ENCODE data around the gene OLFM1. TPM values are rescaled to one million over a fixed set of nuclear protein-coding genes. Genes with fewer than 3 reads are reported as not detected.

Gene OLFM1
- total RNA-seq, 1 donor from 2014 or later = 8.0 TPM

DNA sequence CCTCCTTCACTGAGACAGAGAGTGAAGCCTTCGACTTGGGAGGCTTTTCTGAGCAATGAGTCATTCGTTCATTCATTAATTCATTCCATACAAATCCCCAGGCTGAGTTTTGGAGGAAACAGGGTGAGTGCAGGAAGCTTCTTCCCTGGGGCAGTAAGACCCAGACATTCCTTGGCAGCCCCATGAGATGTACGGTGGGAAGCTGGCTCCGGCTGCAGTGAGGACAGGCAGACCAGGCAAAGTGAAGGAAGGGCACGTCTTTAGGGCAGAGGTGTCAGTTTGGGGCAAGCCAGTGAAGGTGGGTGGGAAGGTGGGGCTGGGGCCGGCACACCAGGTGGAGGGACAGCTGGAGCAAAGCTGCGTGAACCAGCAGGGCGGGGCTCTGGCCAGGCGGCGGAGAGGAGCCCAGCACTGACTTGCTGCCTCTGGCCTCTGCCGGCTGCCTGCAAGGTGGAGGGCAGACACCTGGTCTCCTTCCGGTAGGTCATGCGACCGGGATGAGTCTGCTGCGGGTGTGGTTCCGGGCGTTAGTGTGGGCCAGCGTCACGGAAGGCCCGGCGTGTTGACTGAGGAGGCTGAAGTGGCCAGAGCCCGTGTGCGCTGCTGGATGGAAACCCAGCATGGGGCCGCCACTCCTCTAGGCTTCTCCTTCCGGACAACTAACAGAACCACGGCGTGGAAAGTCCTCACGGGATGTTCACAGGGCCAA is 16.6 kb downstream of the OLFM1 start:
- Mint-ChIP-seq H3K4me1 (ENCODE audit: unreplicated experiment) (peaks cover 6% of the 10 kb centered on the region), H3K27me3 (peaks cover 50% of the 10 kb centered on the region), H3K36me3 (no peaks in the 10 kb centered on the region), H3K9me3 (no peaks in the 10 kb centered on the region), H3K27ac (no peak overlapping the region), H3K4me3 (no peak overlapping the region)
- no peak for DNase-seq (ENCODE audit: extremely low spot score, unreplicated experiment)
- TF ChIP-seq, protein P1, sequence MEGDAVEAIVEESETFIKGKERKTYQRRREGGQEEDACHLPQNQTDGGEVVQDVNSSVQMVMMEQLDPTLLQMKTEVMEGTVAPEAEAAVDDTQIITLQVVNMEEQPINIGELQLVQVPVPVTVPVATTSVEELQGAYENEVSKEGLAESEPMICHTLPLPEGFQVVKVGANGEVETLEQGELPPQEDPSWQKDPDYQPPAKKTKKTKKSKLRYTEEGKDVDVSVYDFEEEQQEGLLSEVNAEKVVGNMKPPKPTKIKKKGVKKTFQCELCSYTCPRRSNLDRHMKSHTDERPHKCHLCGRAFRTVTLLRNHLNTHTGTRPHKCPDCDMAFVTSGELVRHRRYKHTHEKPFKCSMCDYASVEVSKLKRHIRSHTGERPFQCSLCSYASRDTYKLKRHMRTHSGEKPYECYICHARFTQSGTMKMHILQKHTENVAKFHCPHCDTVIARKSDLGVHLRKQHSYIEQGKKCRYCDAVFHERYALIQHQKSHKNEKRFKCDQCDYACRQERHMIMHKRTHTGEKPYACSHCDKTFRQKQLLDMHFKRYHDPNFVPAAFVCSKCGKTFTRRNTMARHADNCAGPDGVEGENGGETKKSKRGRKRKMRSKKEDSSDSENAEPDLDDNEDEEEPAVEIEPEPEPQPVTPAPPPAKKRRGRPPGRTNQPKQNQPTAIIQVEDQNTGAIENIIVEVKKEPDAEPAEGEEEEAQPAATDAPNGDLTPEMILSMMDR (conservative IDR thresholded peaks at IDR 0.05) = no peak

DNA sequence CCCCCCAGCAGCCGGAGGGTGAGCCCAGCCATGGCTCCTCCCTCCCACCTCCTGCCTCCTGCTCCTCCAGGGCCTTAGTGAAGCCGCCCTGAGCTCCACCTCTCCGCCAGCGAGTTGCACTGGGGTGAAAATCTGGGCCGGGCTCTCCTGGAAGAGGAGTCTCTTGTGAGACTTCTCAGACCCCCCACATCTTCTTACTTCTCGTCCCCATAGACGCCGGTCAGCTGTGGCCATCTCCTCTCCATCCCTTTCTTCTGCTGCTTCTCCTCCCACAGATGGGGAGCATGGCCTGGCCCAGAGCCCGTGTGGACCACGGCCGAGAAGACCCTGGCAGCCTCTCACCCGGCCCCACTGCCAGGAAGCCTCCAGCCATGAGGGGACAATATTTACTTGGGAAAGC is 17.3 kb downstream of the OLFM1 start:
- no peaks in the 10 kb centered on the region for H3K36me3 Mint-ChIP-seq
- no peak for DNase-seq (ENCODE audit: extremely low spot score, unreplicated experiment)
- no peaks in the 10 kb centered on the region for H3K9me3 Mint-ChIP-seq
- TF ChIP-seq, protein P1 (conservative IDR thresholded peaks at IDR 0.05) = no peak
- no peak overlapping the region for H3K4me3 Mint-ChIP-seq
- peaks cover 50% of the 10 kb centered on the region for H3K27me3 Mint-ChIP-seq
- peaks cover 6% of the 10 kb centered on the region for H3K4me1 Mint-ChIP-seq (ENCODE audit: unreplicated experiment)
- no peak overlapping the region for H3K27ac Mint-ChIP-seq

DNA sequence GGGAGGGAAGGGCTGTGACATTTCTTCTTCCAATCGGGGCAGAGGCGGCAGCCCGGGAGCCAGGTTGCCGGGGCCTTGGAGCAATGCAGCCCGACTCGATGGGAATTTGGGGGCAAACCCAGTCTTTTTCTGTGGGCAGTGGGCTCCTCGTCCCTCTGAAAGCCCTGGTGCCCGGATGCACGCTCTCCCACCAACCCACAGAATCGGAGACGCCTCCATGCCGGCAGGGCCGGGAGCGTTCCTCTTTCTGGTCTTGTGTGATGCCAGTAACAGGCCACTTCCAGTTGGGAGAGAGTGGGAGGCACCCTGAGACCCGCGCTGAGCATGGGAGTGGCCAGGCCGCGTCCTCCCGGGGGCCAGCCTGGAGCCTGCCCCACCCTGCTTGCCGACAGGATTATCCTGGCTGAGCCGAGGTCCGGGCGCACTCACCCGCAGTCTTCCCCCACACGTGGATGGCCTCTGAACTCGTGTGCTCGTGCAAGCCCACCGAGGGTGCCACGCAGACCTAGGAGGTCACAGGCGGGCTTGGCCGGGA is 17.8 kb downstream of the OLFM1 start:
- no peaks in the 10 kb centered on the region for H3K36me3 Mint-ChIP-seq

DNA sequence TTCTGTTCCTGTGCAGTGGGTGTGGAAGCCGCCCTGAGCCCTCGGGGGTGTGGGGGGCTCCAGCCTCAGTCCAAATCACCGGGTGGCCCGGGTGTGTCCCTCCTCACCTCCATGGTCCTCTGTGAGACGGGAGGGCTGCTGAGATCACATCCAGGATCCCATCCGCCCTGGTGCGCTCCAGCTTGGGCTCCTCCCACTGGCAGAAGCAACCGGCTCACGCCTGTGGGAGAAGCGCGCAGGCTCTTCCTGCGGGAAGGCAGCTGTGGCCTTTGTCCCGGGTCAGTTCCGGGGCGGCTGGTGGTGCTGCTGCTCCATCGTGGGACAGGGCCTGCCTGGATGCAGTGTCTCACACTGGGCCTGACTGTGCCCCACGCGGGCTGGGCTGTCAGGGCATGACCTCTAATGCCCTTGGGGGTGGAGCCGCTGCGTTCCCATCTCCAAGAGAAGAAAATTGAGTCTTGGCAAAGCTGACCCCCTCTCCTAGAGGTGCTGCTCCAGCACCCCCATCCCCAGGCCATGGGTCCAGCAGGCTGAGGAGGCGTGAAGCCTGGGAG is 18.5 kb downstream of the OLFM1 start:
- no peak overlapping the region for H3K4me3 Mint-ChIP-seq

More for the DNA sequence above, 17.8 kb downstream of the OLFM1 start:
- TF ChIP-seq, protein P1 (conservative IDR thresholded peaks at IDR 0.05) = no peak
- H3K27ac Mint-ChIP-seq = no peak overlapping the region
- no peak for DNase-seq (ENCODE audit: extremely low spot score, unreplicated experiment)
- H3K4me3 Mint-ChIP-seq = no peak overlapping the region
- H3K27me3 Mint-ChIP-seq = peaks cover 52% of the 10 kb centered on the region
- H3K9me3 Mint-ChIP-seq = no peaks in the 10 kb centered on the region
- peaks cover 6% of the 10 kb centered on the region for H3K4me1 Mint-ChIP-seq (ENCODE audit: unreplicated experiment)

DNA sequence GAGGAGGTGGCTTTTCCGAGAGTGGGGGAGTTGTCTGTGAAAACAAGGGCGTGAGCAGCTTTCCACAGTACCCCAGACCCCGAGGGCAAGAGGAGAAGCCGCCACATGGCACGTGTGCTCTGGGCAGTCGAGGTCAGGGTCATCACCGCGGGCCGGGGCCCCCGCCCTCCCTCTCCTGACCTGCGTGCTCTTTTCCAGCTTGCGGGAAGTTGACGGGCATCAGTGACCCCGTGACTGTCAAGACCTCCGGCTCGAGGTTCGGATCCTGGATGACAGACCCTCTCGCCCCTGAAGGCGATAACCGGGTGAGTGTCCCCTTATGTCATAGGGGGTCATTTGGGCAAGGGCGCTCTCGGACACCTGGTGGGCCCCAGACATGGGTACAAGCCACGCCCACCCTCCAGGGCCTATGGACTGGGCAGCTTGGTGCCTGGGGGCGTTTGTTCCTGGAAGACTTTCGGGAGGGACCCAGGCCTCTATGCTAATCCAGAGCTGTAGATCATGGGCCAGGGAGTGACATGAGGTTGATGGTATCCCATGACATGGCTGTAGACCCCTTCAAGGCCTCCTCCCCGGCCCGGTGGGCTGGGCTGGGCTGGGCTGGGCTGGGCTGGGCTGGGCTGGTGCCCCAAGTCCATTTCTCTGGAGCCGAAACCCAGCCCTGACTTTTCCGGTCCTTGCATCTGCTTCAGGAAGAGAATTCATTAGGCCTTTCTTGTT is 19.2 kb downstream of the OLFM1 start:
- Mint-ChIP-seq H3K36me3 (no peaks in the 10 kb centered on the region), H3K27ac (no peak overlapping the region), H3K27me3 (peaks cover 50% of the 10 kb centered on the region), H3K9me3 (no peaks in the 10 kb centered on the region), H3K4me1 (ENCODE audit: unreplicated experiment) (peaks cover 6% of the 10 kb centered on the region), H3K4me3 (no peak overlapping the region)
- TF ChIP-seq, protein P1 (conservative IDR thresholded peaks at IDR 0.05) = no peak
- no peak for DNase-seq (ENCODE audit: extremely low spot score, unreplicated experiment)

More for the DNA sequence above, 18.5 kb downstream of the OLFM1 start:
- H3K36me3 Mint-ChIP-seq = no peaks in the 10 kb centered on the region
- no peak overlapping the region for H3K27ac Mint-ChIP-seq
- TF ChIP-seq, protein P1 (conservative IDR thresholded peaks at IDR 0.05) = no peak
- no peaks in the 10 kb centered on the region for H3K9me3 Mint-ChIP-seq
- peaks cover 48% of the 10 kb centered on the region for H3K27me3 Mint-ChIP-seq
- peaks cover 6% of the 10 kb centered on the region for H3K4me1 Mint-ChIP-seq (ENCODE audit: unreplicated experiment)
- DNase-seq (ENCODE audit: extremely low spot score, unreplicated experiment) = no peak

Measured in type B pancreatic cell (in vitro differentiated cells).